Esophagus squamous epithelium (tissue), 5 donors: ENCODE results near the gene IQCE. TPM values are rescaled to one million over a fixed set of nuclear protein-coding genes. Genes with fewer than 3 reads are reported as not detected.
A peak's percentile ranks its signal among the peaks of the same experiment; 100 is the strongest.
"Not testable (repeated sequence)": the region's sequence is repeated elsewhere in the genome, so short reads cannot be mapped to it uniquely, and the experiment has no call there.

ENCODE experiments used
- DNase-seq: peaks from one replicate; lab custom pipeline; 2025; lab: John Stamatoyannopoulos, UW
- H3K27ac ChIP-seq, 4 donors: fragments of 200-600 bp; sonication (generic); one replicate each; pipeline ENCODE4 v1.5.1; 2016 to 2019; ENCODE audit warnings: mild to moderate bottlenecking in 1 of 4
- H3K27me3 ChIP-seq, 4 donors: fragments of 200-600 bp; sonication (generic); 1 replicate in 3 of 4; 2 replicates in 1 of 4; pipeline versions ENCODE4 v1.5.1 to v1.6.0; 2017 to 2021; ENCODE audit warnings: antibody characterized with exemption in 1 of 4
- H3K36me3 ChIP-seq, 3 donors: fragments of 200-600 bp; sonication (generic); one replicate each; pipeline ENCODE4 v1.5.1; 2016 to 2019
- H3K4me1 ChIP-seq, 3 donors: fragments of 200-600 bp; sonication (generic); one replicate each; pipeline ENCODE4 v1.5.1; 2017 to 2019
- H3K4me3 ChIP-seq, 4 donors: fragments of 200-600 bp; sonication (generic); 1 replicate in 3 of 4; 2 replicates in 1 of 4; pipeline ENCODE4 v1.5.1; 2016 to 2019; ENCODE audit warnings: mild to moderate bottlenecking in 2 of 4, moderate library complexity in 1 of 4
- H3K9me3 ChIP-seq, 3 donors: fragments of 200-600 bp; sonication (generic); one replicate each; pipeline ENCODE4 v1.5.1; 2016 to 2019
- CTCF ChIP-seq, 6 experiments: fragments of 450-650 bp in 4 of 6; fragments of 200-600 bp in 2 of 6; sonication (generic) in 2 of 6; IDR thresholded peaks; one replicate each; pipeline ENCODE4 v1.5.1; 2016 to 2019; ENCODE audit warnings: antibody characterized with exemption in 6 of 6, mild to moderate bottlenecking in 4 of 6, moderate library complexity in 4 of 6
- POLR2A ChIP-seq, 4 donors: fragments of 450-650 bp; IDR thresholded peaks; one replicate each; pipeline ENCODE4 v1.6.1; 2017; ENCODE audit warnings: antibody characterized with exemption in 4 of 4, mild to moderate bottlenecking in 4 of 4, moderate library complexity in 3 of 4
- WGBS, 2 donors: methylation state at CpG; one replicate each; pipeline ENCODE4 v1.1.5; 2018; 5-methylcytosine and 5-hydroxymethylcytosine counted together
- intact Hi-C: fragments of 100-400 bp; cut with DNase I; formaldehyde crosslinking; loops from one replicate; pipeline ENCODE4 v1.15.0; 2022
- total RNA-seq, 4 donors: library from RNA; depleted of rRNA; stranded (reverse); fragments of >200 nt; gene quantifications; one replicate each; pipeline ENCODE4 v1.1.0, GENCODE V29; 2016
- donor health status: DM: yes; HTN: yes; CAD: no.

Gene IQCE
- total RNA-seq, 4 donors from 2014 or later: 4.5 to 10.6 (median 6.3) TPM

GRCh38 chr7:2559283-2559950, 638 bp downstream of the IQCE start:
- H3K4me3 ChIP-seq: peak overlapping the region; percentile 59 to 99 (median 90)
- H3K9me3 ChIP-seq: no peaks in the 10 kb centered on the region
- no peak for DNase-seq
- no peaks in the 10 kb centered on the region for H3K27me3 ChIP-seq
- 26 to 30% methylated on average over 9 of the region's 53 CpGs for WGBS, 2 donors
- intact Hi-C loops: no loop called here
- peaks cover 17 to 52% (median 24%) of the 10 kb centered on the region in 3 donors for H3K4me1 ChIP-seq
- H3K36me3 ChIP-seq: no peaks in the 10 kb centered on the region
- TF ChIP-seq POLR2A (IDR thresholded peaks at IDR 0.05) (no peak), CTCF (IDR thresholded peaks at IDR 0.05) (no peak)
- H3K27ac ChIP-seq: peak overlapping the region; percentile 44 to 81 (median 70)

- not testable (repeated sequence) for H3K27ac ChIP-seq
These were observed 5.2 kb downstream of the IQCE start for GRCh38 chr7:2563955-2564354.

GRCh38 chr7:2564970-2565540, 6.3 kb downstream of the IQCE start:
- peaks cover 0 to 11% (median 0%) of the 10 kb centered on the region in 3 donors for H3K36me3 ChIP-seq
- DNase-seq: no peak
- 94 to 95% methylated on average over 11 to 12 of the region's 12 CpGs for WGBS, 2 donors
- H3K4me1 ChIP-seq: peaks cover 3 to 17% (median 4%) of the 10 kb centered on the region in 3 donors
- TF ChIP-seq POLR2A (IDR thresholded peaks at IDR 0.05): no peak
- no peak for TF ChIP-seq CTCF (IDR thresholded peaks at IDR 0.05)
- H3K4me3 ChIP-seq: no peak overlapping the region
- no peaks in the 10 kb centered on the region for H3K27me3 ChIP-seq
- intact Hi-C loops: no loop called here
- H3K9me3 ChIP-seq: no peaks in the 10 kb centered on the region
- H3K27ac ChIP-seq: no peak overlapping the region

More at GRCh38 chr7:2563955-2564354, 5.2 kb downstream of the IQCE start:
- H3K27me3 ChIP-seq, H3K9me3 ChIP-seq, intact Hi-C loops, H3K4me3 ChIP-seq, H3K36me3 ChIP-seq, DNase-seq: not testable (repeated sequence)
- 92 to 93% methylated on average over 3 of the region's 3 CpGs for WGBS, 2 donors
- H3K4me1 ChIP-seq: peaks cover 7 to 26% (median 9%) of the 10 kb centered on the region in 3 donors

- no peak overlapping the region for H3K4me3 ChIP-seq
- 64 to 73% methylated on average over 8 of the region's 8 CpGs for WGBS, 2 donors
- H3K27me3 ChIP-seq: no peaks in the 10 kb centered on the region
- TF ChIP-seq POLR2A (IDR thresholded peaks at IDR 0.05) (no peak), CTCF (IDR thresholded peaks at IDR 0.05) (no peak)
- H3K27ac ChIP-seq: no peak overlapping the region
- peaks cover 0 to 11% (median 0%) of the 10 kb centered on the region in 3 donors for H3K4me1 ChIP-seq
- peaks cover 0 to 13% (median 0%) of the 10 kb centered on the region in 3 donors for H3K36me3 ChIP-seq
- no peak for DNase-seq
- H3K9me3 ChIP-seq: no peaks in the 10 kb centered on the region
- intact Hi-C loops: no loop called here
These were observed 7.6 kb downstream of the IQCE start for GRCh38 chr7:2566348-2566889.

GRCh38 chr7:2566890-2567678, 8.3 kb downstream of the IQCE start:
- intact Hi-C loops: no loop called here
- Histone ChIP-seq H3K27me3 (no peaks in the 10 kb centered on the region), H3K4me3 (peak overlapping the region in 1 of 4 donors; percentile 13), H3K9me3 (no peaks in the 10 kb centered on the region), H3K36me3 (peaks cover 0 to 19% (median 0%) of the 10 kb centered on the region in 3 donors), H3K27ac (no peak overlapping the region), H3K4me1 (peaks cover 0 to 16% (median 0%) of the 10 kb centered on the region in 3 donors)
- DNase-seq: no peak
- WGBS, 2 donors: 58 to 73% methylated on average over 15 to 26 of the region's 28 CpGs
- no peak for TF ChIP-seq CTCF (IDR thresholded peaks at IDR 0.05)
